HepG2 (cell line): ENCODE results near the gene TAP1. TPM values are rescaled to one million over a fixed set of nuclear protein-coding genes. Genes with fewer than 3 reads are reported as not detected.

Experiments
- CBFB ChIP-seq: sonication (generic); formaldehyde crosslinking; IDR thresholded peaks from 2 replicates; pipeline ENCODE4 v1.4.0; 2020; ENCODE audit warnings: missing genetic modification reagents
- EP300 ChIP-seq, 3 experiments: sonication (generic) in 1 of 3; formaldehyde crosslinking in 1 of 3; IDR thresholded peaks; 2 replicates each; pipeline versions ENCODE4 v1.5.1 to v1.6.1; 2011 to 2020; ENCODE audit warnings: low read depth in 2 of 3, low read length in 2 of 3, borderline replicate concordance in 1 of 3, improper control_type of control experiment in 1 of 3, mild to moderate bottlenecking in 1 of 3, missing genetic modification reagents in 1 of 3, moderate library complexity in 1 of 3
- HDAC6 ChIP-seq: fragments of 200-600 bp; sonication (generic); IDR thresholded peaks from 2 replicates; pipeline ENCODE4 v1.7.0; 2017; ENCODE audit warnings: mild to moderate bottlenecking, antibody characterized with exemption, low read length, low read depth
- IRF2 ChIP-seq: IDR thresholded peaks from 2 replicates; pipeline ENCODE4 v1.6.1; 2018; ENCODE audit warnings: missing genetic modification reagents, missing compliant biosample characterization
- KLF15 ChIP-seq: sonication (generic); formaldehyde crosslinking; IDR thresholded peaks from 2 replicates; pipeline ENCODE4 v1.8.1; 2023; ENCODE audit warnings: borderline replicate concordance, mild to moderate bottlenecking, inconsistent platforms, missing genetic modification reagents, mixed read lengths
- NCOA5 ChIP-seq: sonication (generic); formaldehyde crosslinking; IDR thresholded peaks from 2 replicates; pipeline ENCODE4 v1.4.0; 2020; ENCODE audit warnings: missing genetic modification reagents
- PLRG1 ChIP-seq: fragments of 450-650 bp; conservative IDR thresholded peaks from 2 replicates; pipeline ENCODE4 v1.6.1; 2016
- TARDBP ChIP-seq: sonication (generic); formaldehyde crosslinking; IDR thresholded peaks from 2 replicates; pipeline ENCODE4 v1.8.0; 2022; ENCODE audit warnings: mild to moderate bottlenecking, missing genetic modification reagents
- YEATS4 ChIP-seq: sonication (generic); formaldehyde crosslinking; IDR thresholded peaks from 2 replicates; pipeline ENCODE4 v1.4.0; 2020; ENCODE audit warnings: missing genetic modification reagents, borderline replicate concordance
- ZBTB1 ChIP-seq: sonication (generic); formaldehyde crosslinking; IDR thresholded peaks from 2 replicates; pipeline ENCODE4 v1.4.0; 2020; ENCODE audit warnings: missing genetic modification reagents, borderline replicate concordance
- ZBTB42 ChIP-seq: sonication (generic); formaldehyde crosslinking; IDR thresholded peaks from 2 replicates; pipeline ENCODE4 v1.5.0; 2020; ENCODE audit warnings: mild to moderate bottlenecking, missing genetic modification reagents
- ZFP41 ChIP-seq: sonication (generic); formaldehyde crosslinking; IDR thresholded peaks from 2 replicates; pipeline ENCODE4 v1.4.0; 2020; ENCODE audit warnings: mild to moderate bottlenecking, missing genetic modification reagents, borderline replicate concordance
- ZNF296 ChIP-seq: sonication (generic); formaldehyde crosslinking; conservative IDR thresholded peaks from 2 replicates; pipeline ENCODE4 v1.5.0; 2020; ENCODE audit warnings: mild to moderate bottlenecking, missing genetic modification reagents
- ZNF724P ChIP-seq: sonication (generic); formaldehyde crosslinking; IDR thresholded peaks from 2 replicates; pipeline ENCODE4 v1.8.0; 2022; ENCODE audit warnings: missing genetic modification reagents, borderline replicate concordance
- ZNF777 ChIP-seq: sonication (generic); formaldehyde crosslinking; IDR thresholded peaks from 2 replicates; pipeline ENCODE4 v1.4.0; 2020; ENCODE audit warnings: missing genetic modification reagents
- polyA plus RNA-seq, 8 experiments: library from polyadenylated mRNA; depleted of rRNA in 3 of 8; stranded (reverse) in 7 of 8; unstranded in 1 of 8; fragments of >200 nt; fragmentation: Illumina TruSeq in 4 of 8; extraction: Trizol in 4 of 8; gene quantifications; 2 replicates each; pipeline versions ENCODE4 v1.2.1 to v1.2.3, GENCODE V29; 2011 to 2016; ENCODE audit warnings: low read depth in 4 of 8, missing spikeins in 1 of 8, mixed read lengths in 1 of 8; ENCODE audit not compliant: insufficient read depth in 1 of 8
- total RNA-seq, 5 experiments: library from RNA; depleted of rRNA; stranded (reverse); fragments of >200 nt; fragmentation: Illumina TruSeq; extraction: Trizol; gene quantifications; 2 replicates each; pipeline ENCODE4 v1.2.3, GENCODE V29; 2016; ENCODE audit warnings: low read depth in 1 of 5
- TF ChIP-seq, protein P1 (sequence below): sonication (generic); formaldehyde crosslinking; IDR thresholded peaks from 2 replicates; pipeline ENCODE4 v1.8.0; 2022; ENCODE audit warnings: mild to moderate bottlenecking, missing genetic modification reagents, borderline replicate concordance
- TF ChIP-seq, protein P2 (sequence below): sonication (generic); formaldehyde crosslinking; IDR thresholded peaks from 2 replicates; pipeline ENCODE4 v1.9.0; 2022; ENCODE audit warnings: missing genetic modification reagents, mild to moderate bottlenecking, borderline replicate concordance
- TF ChIP-seq, protein P3 (sequence below): IDR thresholded peaks from 2 replicates; pipeline ENCODE4 v1.6.1; 2016
- TF ChIP-seq, protein P4 (sequence below): sonication (generic); formaldehyde crosslinking; IDR thresholded peaks from 2 replicates; pipeline ENCODE4 v1.5.0; 2020; ENCODE audit warnings: mild to moderate bottlenecking, missing genetic modification reagents, borderline replicate concordance

The TAP1 gene
- total and polyA plus RNA-seq, 2 of the 13 experiments (the other 11 are each of a cell fraction or from before 2014, with no cell fraction given): 31.2 to 52.2 TPM

DNA sequence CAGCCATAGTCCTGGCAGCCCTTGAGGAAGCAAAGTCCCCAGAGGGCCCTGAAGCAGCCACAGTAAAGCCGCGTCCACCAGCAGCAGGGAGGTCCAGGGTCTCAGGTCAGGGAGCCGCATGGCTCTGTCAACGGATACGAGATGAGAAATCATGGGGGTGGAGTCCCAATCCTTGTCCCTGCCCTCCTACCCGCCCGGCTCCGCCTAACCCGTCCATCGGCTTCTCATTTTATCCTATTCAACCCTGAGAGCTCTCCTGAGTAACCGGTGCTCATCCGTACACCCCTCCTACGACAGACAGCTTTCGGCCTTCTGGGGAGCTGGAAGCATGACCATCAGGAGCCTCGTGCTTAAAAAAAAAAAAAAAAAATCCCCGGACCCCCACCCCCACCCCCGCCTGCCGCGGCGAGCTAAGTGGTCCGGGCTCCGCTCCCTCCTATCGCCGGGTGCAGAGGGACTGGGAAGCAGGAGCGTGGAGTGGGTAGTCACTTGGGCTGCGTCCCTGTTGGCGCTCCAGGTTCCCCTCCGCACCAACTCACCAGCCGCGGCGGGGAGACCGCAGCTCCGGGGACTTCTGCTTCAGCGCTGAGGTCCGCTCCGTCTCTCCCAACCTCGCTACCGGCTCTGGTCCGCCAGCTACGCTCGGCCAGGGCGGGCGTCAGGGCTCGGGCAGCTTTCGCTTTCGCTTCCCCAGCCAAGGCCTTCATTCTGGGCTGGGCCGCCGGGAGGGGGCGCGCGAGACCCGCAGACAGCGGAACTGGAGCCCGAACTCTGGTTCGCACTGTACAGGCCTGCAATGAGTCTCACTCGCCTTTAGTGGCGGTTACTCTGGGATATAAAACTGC, 15.2 kb downstream of the TAP1 start, which contains the start of gene TAP2 (continued):
- TF ChIP-seq, protein P1, sequence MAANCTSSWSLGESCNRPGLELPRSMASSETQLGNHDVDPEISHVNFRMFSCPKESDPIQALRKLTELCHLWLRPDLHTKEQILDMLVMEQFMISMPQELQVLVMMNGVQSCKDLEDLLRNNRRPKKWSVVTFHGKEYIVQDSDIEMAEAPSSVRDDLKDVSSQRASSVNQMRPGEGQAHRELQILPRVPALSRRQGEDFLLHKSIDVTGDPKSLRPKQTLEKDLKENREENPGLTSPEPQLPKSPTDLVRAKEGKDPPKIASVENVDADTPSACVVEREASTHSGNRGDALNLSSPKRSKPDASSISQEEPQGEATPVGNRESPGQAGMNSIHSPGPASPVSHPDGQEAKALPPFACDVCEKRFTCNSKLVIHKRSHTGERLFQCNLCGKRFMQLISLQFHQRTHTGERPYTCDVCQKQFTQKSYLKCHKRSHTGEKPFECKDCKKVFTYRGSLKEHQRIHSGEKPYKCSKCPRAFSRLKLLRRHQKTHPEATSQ: no peak; the same call in 1 of the 2 replicates
- TF ChIP-seq ZBTB1 (CRISPR knock-in tag) (no peak), NCOA5 (CRISPR knock-in tag) (0 out of 2 replicates have a peak, but pooled peaks have one; percentile 29), ZFP41 (CRISPR knock-in tag) (no peak), IRF2 (CRISPR knock-in tag) (peak; percentile 100), HDAC6 (no peak), PLRG1 (no peak), YEATS4 (CRISPR knock-in tag) (peak; percentile 46), EP300 (IDR thresholded peaks at IDR 0.05; ENCODE audit: low read depth in 2 of 2, low read length in 2 of 2) (no peak), EP300 (CRISPR knock-in tag; IDR thresholded peaks at IDR 0.05; ENCODE audit: borderline replicate concordance) (no peak), ZNF296 (CRISPR knock-in tag) (no peak), ZNF777 (CRISPR knock-in tag) (peak; percentile 90), CBFB (CRISPR knock-in tag) (0 out of 2 replicates have a peak, but pooled peaks have one; percentile 34), ZNF724P (peak; percentile 52), ZBTB42 (no peak), TARDBP (CRISPR knock-in tag) (peak; percentile 84), KLF15 (CRISPR knock-in tag) (0 out of 2 replicates have a peak, but pooled peaks have one; percentile 56)
- TF ChIP-seq, protein P2, sequence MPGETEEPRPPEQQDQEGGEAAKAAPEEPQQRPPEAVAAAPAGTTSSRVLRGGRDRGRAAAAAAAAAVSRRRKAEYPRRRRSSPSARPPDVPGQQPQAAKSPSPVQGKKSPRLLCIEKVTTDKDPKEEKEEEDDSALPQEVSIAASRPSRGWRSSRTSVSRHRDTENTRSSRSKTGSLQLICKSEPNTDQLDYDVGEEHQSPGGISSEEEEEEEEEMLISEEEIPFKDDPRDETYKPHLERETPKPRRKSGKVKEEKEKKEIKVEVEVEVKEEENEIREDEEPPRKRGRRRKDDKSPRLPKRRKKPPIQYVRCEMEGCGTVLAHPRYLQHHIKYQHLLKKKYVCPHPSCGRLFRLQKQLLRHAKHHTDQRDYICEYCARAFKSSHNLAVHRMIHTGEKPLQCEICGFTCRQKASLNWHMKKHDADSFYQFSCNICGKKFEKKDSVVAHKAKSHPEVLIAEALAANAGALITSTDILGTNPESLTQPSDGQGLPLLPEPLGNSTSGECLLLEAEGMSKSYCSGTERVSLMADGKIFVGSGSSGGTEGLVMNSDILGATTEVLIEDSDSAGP: peak; percentile 87; the same call in 1 of the 2 replicates
- TF ChIP-seq, protein P3, sequence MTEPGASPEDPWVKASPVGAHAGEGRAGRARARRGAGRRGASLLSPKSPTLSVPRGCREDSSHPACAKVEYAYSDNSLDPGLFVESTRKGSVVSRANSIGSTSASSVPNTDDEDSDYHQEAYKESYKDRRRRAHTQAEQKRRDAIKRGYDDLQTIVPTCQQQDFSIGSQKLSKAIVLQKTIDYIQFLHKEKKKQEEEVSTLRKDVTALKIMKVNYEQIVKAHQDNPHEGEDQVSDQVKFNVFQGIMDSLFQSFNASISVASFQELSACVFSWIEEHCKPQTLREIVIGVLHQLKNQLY (CRISPR knock-in tag): no peak
- TF ChIP-seq, protein P4, sequence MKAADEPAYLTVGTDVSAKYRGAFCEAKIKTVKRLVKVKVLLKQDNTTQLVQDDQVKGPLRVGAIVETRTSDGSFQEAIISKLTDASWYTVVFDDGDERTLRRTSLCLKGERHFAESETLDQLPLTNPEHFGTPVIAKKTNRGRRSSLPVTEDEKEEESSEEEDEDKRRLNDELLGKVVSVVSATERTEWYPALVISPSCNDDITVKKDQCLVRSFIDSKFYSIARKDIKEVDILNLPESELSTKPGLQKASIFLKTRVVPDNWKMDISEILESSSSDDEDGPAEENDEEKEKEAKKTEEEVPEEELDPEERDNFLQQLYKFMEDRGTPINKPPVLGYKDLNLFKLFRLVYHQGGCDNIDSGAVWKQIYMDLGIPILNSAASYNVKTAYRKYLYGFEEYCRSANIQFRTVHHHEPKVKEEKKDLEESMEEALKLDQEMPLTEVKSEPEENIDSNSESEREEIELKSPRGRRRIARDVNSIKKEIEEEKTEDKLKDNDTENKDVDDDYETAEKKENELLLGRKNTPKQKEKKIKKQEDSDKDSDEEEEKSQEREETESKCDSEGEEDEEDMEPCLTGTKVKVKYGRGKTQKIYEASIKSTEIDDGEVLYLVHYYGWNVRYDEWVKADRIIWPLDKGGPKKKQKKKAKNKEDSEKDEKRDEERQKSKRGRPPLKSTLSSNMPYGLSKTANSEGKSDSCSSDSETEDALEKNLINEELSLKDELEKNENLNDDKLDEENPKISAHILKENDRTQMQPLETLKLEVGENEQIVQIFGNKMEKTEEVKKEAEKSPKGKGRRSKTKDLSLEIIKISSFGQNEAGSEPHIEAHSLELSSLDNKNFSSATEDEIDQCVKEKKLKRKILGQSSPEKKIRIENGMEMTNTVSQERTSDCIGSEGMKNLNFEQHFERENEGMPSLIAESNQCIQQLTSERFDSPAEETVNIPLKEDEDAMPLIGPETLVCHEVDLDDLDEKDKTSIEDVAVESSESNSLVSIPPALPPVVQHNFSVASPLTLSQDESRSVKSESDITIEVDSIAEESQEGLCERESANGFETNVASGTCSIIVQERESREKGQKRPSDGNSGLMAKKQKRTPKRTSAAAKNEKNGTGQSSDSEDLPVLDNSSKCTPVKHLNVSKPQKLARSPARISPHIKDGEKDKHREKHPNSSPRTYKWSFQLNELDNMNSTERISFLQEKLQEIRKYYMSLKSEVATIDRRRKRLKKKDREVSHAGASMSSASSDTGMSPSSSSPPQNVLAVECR (CRISPR knock-in tag): peak; percentile 89
